ENCODE measurements around the gene ATXN2L.
"Not testable (repeated sequence)": the region's sequence is repeated elsewhere in the genome, so short reads cannot be mapped to it uniquely, and the experiment has no call there.

Gene ATXN2L

GRCh38 chr16:28837672-28838557 lies 15.1 kb downstream of the ATXN2L start:
- DNase-seq (ENCODE audit: low read depth): no peak

- no peak for DNase-seq (ENCODE audit: low read depth)
These were observed 15.7 kb downstream of the ATXN2L start for GRCh38 chr16:28838558-28838918.

GRCh38 chr16:28839004-28839639 lies 16.3 kb downstream of the ATXN2L start:
- no peak for DNase-seq (ENCODE audit: low read depth)

- DNase-seq (ENCODE audit: low read depth): no peak
These were observed 17.1 kb downstream of the ATXN2L start for GRCh38 chr16:28839899-28840298.

- no peak for DNase-seq (ENCODE audit: low read depth)
These were observed 19.9 kb downstream of the ATXN2L start for GRCh38 chr16:28842696-28843095.

GRCh38 chr16:28843766-28844165 lies 21.0 kb downstream of the ATXN2L start:
- no peak for DNase-seq (ENCODE audit: low read depth)

GRCh38 chr16:28844226-28844885 lies 21.6 kb downstream of the ATXN2L start:
- no peak for DNase-seq (ENCODE audit: low read depth)

GRCh38 chr16:28845293-28845692 lies 22.5 kb downstream of the ATXN2L start:
- DNase-seq (ENCODE audit: low read depth): no peak

- no peak for DNase-seq (ENCODE audit: low read depth)
These were observed 22.9 kb downstream of the ATXN2L start for GRCh38 chr16:28845761-28846079.

- DNase-seq (ENCODE audit: low read depth): peak; percentile 92
These were observed 23.5 kb downstream of the ATXN2L start, which contains the start of gene TUFM for GRCh38 chr16:28846080-28846932. Gene TUFM, minus strand, starts transcription at chr16:28846348. Its CDS starts 79 bp downstream, at chr16:28846269.

GRCh38 chr16:28846933-28847273 lies 24.1 kb downstream of the ATXN2L start:
- DNase-seq (ENCODE audit: low read depth): no peak

GRCh38 chr16:28858421-28858820 lies 35.6 kb downstream of the ATXN2L start:
- DNase-seq (ENCODE audit: low read depth): no peak

- DNase-seq (ENCODE audit: low read depth): no peak
These were observed 36.5 kb downstream of the ATXN2L start for GRCh38 chr16:28859326-28859725.

- DNase-seq (ENCODE audit: low read depth): no peak
These were observed 41.4 kb downstream of the ATXN2L start for GRCh38 chr16:28863929-28864793.

- DNase-seq (ENCODE audit: low read depth): no peak
These were observed 42.3 kb downstream of the ATXN2L start for GRCh38 chr16:28865001-28865688.

- no peak for DNase-seq (ENCODE audit: low read depth)
These were observed 43.1 kb downstream of the ATXN2L start for GRCh38 chr16:28865722-28866453.

GRCh38 chr16:28866454-28866804 lies 43.6 kb downstream of the ATXN2L start:
- no peak for DNase-seq (ENCODE audit: low read depth)

GRCh38 chr16:28867241-28867640 lies 44.4 kb downstream of the ATXN2L start:
- DNase-seq (ENCODE audit: low read depth): no peak

- not testable (repeated sequence) for DNase-seq (ENCODE audit: low read depth)
These were observed 44.8 kb downstream of the ATXN2L start for GRCh38 chr16:28867646-28868045.

GRCh38 chr16:28869201-28869600 lies 46.4 kb downstream of the ATXN2L start:
- no peak for DNase-seq (ENCODE audit: low read depth)

All from stimulated activated CD8-positive, alpha-beta memory T cell treated with anti-CD3 and anti-CD28 coated beads, Interleukin-15, amount 100 ng/mL, for 1 hour (primary cell).